Activated CD8-positive, alpha-beta T cell treated with anti-CD3 and anti-CD28 coated beads for 36 hours (primary cell): ENCODE measurements around the gene RUFY3. TPM values are rescaled to one million over a fixed set of nuclear protein-coding genes. Genes with fewer than 3 reads are reported as not detected.
"Not testable (repeated sequence)": the region's sequence is repeated elsewhere in the genome, so short reads cannot be mapped to it uniquely, and the experiment has no call there.

Source experiments
- ATAC-seq: fragments of 200-7000 bp; cut with Tn5 transposase; one replicate; pipeline ENCODE4 v1.10.0; 2021; ENCODE audit warnings: mild to moderate bottlenecking, moderate library complexity
- CTCF ChIA-PET: fragments of 350-600 bp; sonication (Branson Sonifier 250); formaldehyde crosslinking; loops from one replicate; lab custom pipeline; 2021; ENCODE audit warnings: antibody characterized with exemption; lab: Charles Lee
- POLR2A ChIA-PET: fragments of 350-600 bp; sonication (Branson Sonifier 250); formaldehyde crosslinking; loops from one replicate; lab custom pipeline; 2021; ENCODE audit warnings: antibody characterized with exemption; lab: Charles Lee
- DNase-seq: peaks from one replicate; pipeline ENCODE4 v3.0.0-alpha.2; 2020
- H3K27ac Mint-ChIP-seq: one replicate; pipeline ENCODE4 v1.8.0; 2021; ENCODE audit warnings: mild to moderate bottlenecking, mixed read lengths
- H3K27me3 Mint-ChIP-seq: one replicate; pipeline ENCODE4 v1.8.0; 2021; ENCODE audit warnings: mixed read lengths
- H3K36me3 Mint-ChIP-seq: one replicate; pipeline ENCODE4 v1.8.0; 2021; ENCODE audit warnings: low read depth, mixed read lengths
- H3K4me1 Mint-ChIP-seq: one replicate; pipeline ENCODE4 v1.8.0; 2021; ENCODE audit warnings: low read depth, mixed read lengths
- H3K4me3 Mint-ChIP-seq: one replicate; pipeline ENCODE4 v1.8.0; 2021; ENCODE audit warnings: mild to moderate bottlenecking, moderate library complexity, mixed read lengths
- H3K9me3 Mint-ChIP-seq: one replicate; pipeline ENCODE4 v1.8.0; 2021; ENCODE audit warnings: mixed read lengths
- intact Hi-C: fragments of 100-400 bp; cut with micrococcal nuclease; formaldehyde crosslinking; loops from one replicate; pipeline ENCODE4 v1.10.0; 2022
- total RNA-seq, 2 experiments: library from RNA; stranded (reverse); gene quantifications; one replicate each; pipeline ENCODE4 v1.2.3, GENCODE V29; 2021
- TF ChIP-seq, protein P1 (sequence below): fragments of 200-600 bp; IDR thresholded peaks from one replicate; pipeline ENCODE4 v1.8.0; 2022; ENCODE audit warnings: antibody characterized with exemption, mild to moderate bottlenecking

Gene RUFY3
- total RNA-seq, 2 experiments from 2014 or later: 13.6 to 17.5 TPM

- no peak for ATAC-seq
- Mint-ChIP-seq H3K9me3 (peaks cover 2% of the 10 kb centered on the region), H3K36me3 (no peaks in the 10 kb centered on the region), H3K27me3 (no peaks in the 10 kb centered on the region), H3K4me3 (no peak overlapping the region), H3K4me1 (peaks cover 23% of the 10 kb centered on the region), H3K27ac (no peak overlapping the region)
- no peak for DNase-seq
- POLR2A ChIA-PET: no interaction called here
- TF ChIP-seq, protein P1, sequence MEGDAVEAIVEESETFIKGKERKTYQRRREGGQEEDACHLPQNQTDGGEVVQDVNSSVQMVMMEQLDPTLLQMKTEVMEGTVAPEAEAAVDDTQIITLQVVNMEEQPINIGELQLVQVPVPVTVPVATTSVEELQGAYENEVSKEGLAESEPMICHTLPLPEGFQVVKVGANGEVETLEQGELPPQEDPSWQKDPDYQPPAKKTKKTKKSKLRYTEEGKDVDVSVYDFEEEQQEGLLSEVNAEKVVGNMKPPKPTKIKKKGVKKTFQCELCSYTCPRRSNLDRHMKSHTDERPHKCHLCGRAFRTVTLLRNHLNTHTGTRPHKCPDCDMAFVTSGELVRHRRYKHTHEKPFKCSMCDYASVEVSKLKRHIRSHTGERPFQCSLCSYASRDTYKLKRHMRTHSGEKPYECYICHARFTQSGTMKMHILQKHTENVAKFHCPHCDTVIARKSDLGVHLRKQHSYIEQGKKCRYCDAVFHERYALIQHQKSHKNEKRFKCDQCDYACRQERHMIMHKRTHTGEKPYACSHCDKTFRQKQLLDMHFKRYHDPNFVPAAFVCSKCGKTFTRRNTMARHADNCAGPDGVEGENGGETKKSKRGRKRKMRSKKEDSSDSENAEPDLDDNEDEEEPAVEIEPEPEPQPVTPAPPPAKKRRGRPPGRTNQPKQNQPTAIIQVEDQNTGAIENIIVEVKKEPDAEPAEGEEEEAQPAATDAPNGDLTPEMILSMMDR: no peak
- intact Hi-C loops: no loop called here
- CTCF ChIA-PET: interaction anchor here (0.7 to 2.7 kb wide), 2 partner anchors 24 to 29 kb away, joined by 3 to 10 read pairs; no protein-coding TSS in a partner anchor
Measured at GRCh38 chr4:70680934-70681333, 40.8 kb upstream of the RUFY3 start.

- ChIA-PET CTCF (interaction anchor here (0.6 to 2.7 kb wide), 2 partner anchors 23 to 30 kb away, joined by 3 to 10 read pairs; no protein-coding TSS in a partner anchor), POLR2A (no interaction called here)
- H3K9me3 Mint-ChIP-seq: peaks cover 2% of the 10 kb centered on the region
- no peak overlapping the region for H3K27ac Mint-ChIP-seq
- TF ChIP-seq, protein P1: no peak
- intact Hi-C loops: no loop called here
- H3K27me3 Mint-ChIP-seq: no peaks in the 10 kb centered on the region
- H3K4me3 Mint-ChIP-seq: no peak overlapping the region
- no peaks in the 10 kb centered on the region for H3K36me3 Mint-ChIP-seq
- peaks cover 20% of the 10 kb centered on the region for H3K4me1 Mint-ChIP-seq
- DNase-seq (no peak), ATAC-seq (no peak)
Measured at GRCh38 chr4:70681704-70682103, 40.1 kb upstream of the RUFY3 start.

DNA sequence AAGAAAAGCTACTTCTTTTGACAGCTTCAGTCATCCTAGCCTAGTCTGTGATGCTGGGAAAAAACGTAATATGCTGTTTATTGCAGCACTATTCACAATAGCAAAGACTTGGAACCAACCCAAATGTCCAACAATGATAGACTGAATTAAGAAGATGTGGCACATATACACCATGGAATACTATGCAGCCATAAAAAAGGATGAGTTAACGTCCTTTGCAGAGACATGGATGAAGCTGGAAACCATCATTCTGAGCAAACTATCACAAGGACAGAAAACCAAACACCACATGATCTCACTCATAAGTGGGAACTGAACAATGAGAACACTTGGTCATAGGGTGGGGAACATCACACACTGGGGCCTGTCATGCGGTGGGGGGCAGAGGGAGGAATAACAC, 39.6 kb upstream of the RUFY3 start:
- intact Hi-C loops, H3K27me3 Mint-ChIP-seq, DNase-seq, H3K4me3 Mint-ChIP-seq, H3K9me3 Mint-ChIP-seq, H3K27ac Mint-ChIP-seq, H3K36me3 Mint-ChIP-seq, ATAC-seq, POLR2A ChIA-PET: not testable (repeated sequence)
- peaks cover 17% of the 10 kb centered on the region for H3K4me1 Mint-ChIP-seq
- CTCF ChIA-PET: interaction anchor here (0.6 to 2.7 kb wide), 2 partner anchors 23 to 30 kb away, joined by 3 to 10 read pairs; no protein-coding TSS in a partner anchor

DNA sequence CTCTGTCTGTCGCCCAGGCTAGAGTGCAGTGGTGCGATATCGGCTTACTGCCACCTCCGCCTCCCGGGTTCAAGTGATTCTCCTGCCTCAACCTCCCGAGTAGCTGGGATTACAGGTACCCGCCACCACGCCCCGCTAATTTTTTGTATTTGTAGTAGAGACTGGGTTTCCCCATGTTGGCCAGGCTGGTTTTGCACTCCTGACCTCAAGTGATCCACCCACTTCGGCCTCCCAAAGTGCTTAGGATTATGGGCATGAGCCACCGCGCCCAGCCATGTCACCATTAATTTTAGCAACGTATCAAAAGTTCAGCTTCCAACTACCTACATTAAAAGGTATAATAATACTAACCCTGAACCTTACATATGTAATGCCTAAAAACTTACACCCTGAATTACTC, 34.4 kb upstream of the RUFY3 start:
- H3K27ac Mint-ChIP-seq: peak overlapping the region; percentile 94
- intact Hi-C loops: loop anchor here (5.0 kb wide), 2 partner anchors 35 to 150 kb away; partner anchors contain the start of gene GRSF1
- ChIA-PET POLR2A (interaction anchor here (0.6 to 3.7 kb wide), 2 partner anchors 18 to 70 kb away, joined by 3 to 40 read pairs; no protein-coding TSS in a partner anchor), CTCF (interaction anchor here (0.6 to 7.8 kb wide), 6 partner anchors 9 to 87 kb away, joined by 3 to 79 read pairs (median 4); no protein-coding TSS in a partner anchor)
- H3K27me3 Mint-ChIP-seq: no peaks in the 10 kb centered on the region
- TF ChIP-seq, protein P1: no peak
- peaks cover 33% of the 10 kb centered on the region for H3K36me3 Mint-ChIP-seq
- H3K4me3 Mint-ChIP-seq: peak overlapping the region; percentile 97
- peaks cover under 1% of the 10 kb centered on the region for H3K9me3 Mint-ChIP-seq
- DNase-seq: peak; percentile 52
- no peak for ATAC-seq
- peaks cover 27% of the 10 kb centered on the region for H3K4me1 Mint-ChIP-seq

- peaks cover 33% of the 10 kb centered on the region for H3K36me3 Mint-ChIP-seq
- ChIA-PET POLR2A (interaction anchor here (0.7 to 3.7 kb wide), 8 partner anchors 9 to 305 kb away, joined by 3 to 40 read pairs (median 4); partner anchors contain the start of genes DCK and GRSF1), CTCF (interaction anchor here (0.9 to 7.8 kb wide), 9 partner anchors 10 to 322 kb away, joined by 3 to 79 read pairs (median 6); partner anchors contain the start of gene GRSF1)
- peaks cover 29% of the 10 kb centered on the region for H3K4me1 Mint-ChIP-seq
- no peaks in the 10 kb centered on the region for H3K27me3 Mint-ChIP-seq
- ATAC-seq (peak; percentile 92), DNase-seq (peak; percentile 95)
- TF ChIP-seq, protein P1: peak; percentile 97
- peak within 1 kb of the TSS; percentile 97 for H3K4me3 Mint-ChIP-seq
- no peaks in the 10 kb centered on the region for H3K9me3 Mint-ChIP-seq
- intact Hi-C loops: loop anchor here (2.0 to 5.0 kb wide), 3 partner anchors 17 to 149 kb away; partner anchors contain the start of gene GRSF1
- peak within 1 kb of the TSS; percentile 94 for H3K27ac Mint-ChIP-seq
Measured at GRCh38 chr4:70687821-70688794, 33.7 kb upstream of the RUFY3 start, which contains the start of gene UTP3. Gene UTP3 (plus strand): TSS chr4:70688532. CDS start chr4:70688678, 146 bp downstream.
